Endothelial cell of umbilical vein (primary cell): ENCODE data around the gene POLR1C. TPM values are rescaled to one million over a fixed set of nuclear protein-coding genes. Genes with fewer than 3 reads are reported as not detected.

Experiments used
- BruUV-seq: library from RNA; stranded (reverse); fragments of 400-500 nt; replicated peaks from 2 replicates; lab custom pipeline; 2021; lab: Mats Ljungman, UMichigan
- CTCF ChIA-PET: fragments of 300-600, 350-600 bp; sonication (Branson Sonifier 250); formaldehyde crosslinking; loops from one replicate; lab custom pipeline; 2021; ENCODE audit warnings: antibody characterized with exemption, inconsistent platforms; lab: Charles Lee
- POLR2A ChIA-PET: fragments of 300-600, 350-600 bp; sonication (Branson Sonifier 250); formaldehyde crosslinking; loops from one replicate; lab custom pipeline; 2021; ENCODE audit warnings: antibody characterized with exemption, inconsistent platforms; lab: Charles Lee
- DNase-seq: peaks from one replicate; pipeline ENCODE4 v3.0.0-alpha.2; 2011; ENCODE audit warnings: low read depth, low spot score
- FAIRE-seq: peaks from 2 replicates; lab custom pipeline; 2011; peaks lifted over from hg19 to GRCh38; lab: Jason Lieb, UNC
- H2AFZ ChIP-seq: 2 replicates; pipeline ENCODE4 v1.6.0; 2012; ENCODE audit warnings: low read depth, low read length, control low read depth, inconsistent platforms
- H3K27ac ChIP-seq: 2 replicates; pipeline ENCODE4 v1.5.1; 2011; ENCODE audit warnings: low read depth, mild to moderate bottlenecking, control low read depth, low read length, moderate library complexity; ENCODE audit not compliant: insufficient read depth
- H3K27me3 ChIP-seq, 2 experiments: 2 replicates each; pipeline versions ENCODE4 v1.6.0 to v1.6.1; 2011; ENCODE audit warnings: low read length in 2 of 2, mixed read lengths in 1 of 2; ENCODE audit not compliant: control insufficient read depth in 2 of 2, insufficient read depth in 2 of 2
- H3K36me3 ChIP-seq, 2 experiments: 2 replicates in 1 of 2; 3 replicates in 1 of 2; pipeline ENCODE4 v1.5.1; 2011; ENCODE audit warnings: low read length in 2 of 2, mild to moderate bottlenecking in 1 of 2, moderate library complexity in 1 of 2; ENCODE audit not compliant: control insufficient read depth in 2 of 2, insufficient read depth in 2 of 2; ENCODE audit errors: extremely low read depth in 1 of 2
- H3K4me1 ChIP-seq: 3 replicates; pipeline ENCODE4 v1.5.1; 2011; ENCODE audit warnings: mild to moderate bottlenecking, low read length; ENCODE audit not compliant: control insufficient read depth, insufficient read depth; ENCODE audit errors: extremely low read depth
- H3K4me2 ChIP-seq: 2 replicates; pipeline ENCODE4 v1.6.1; 2011; ENCODE audit warnings: low read length, control low read depth, mixed read lengths; ENCODE audit not compliant: insufficient read depth
- H3K4me3 ChIP-seq, 3 experiments: fragments of 200-600 bp in 1 of 3; sonication (generic), shearing (Covaris generic) in 1 of 3; replicated peaks in 1 of 3; 2 replicates each; pipeline ENCODE4 v1.5.1; 2011 to 2016; ENCODE audit warnings: control low read depth in 3 of 3, low read length in 3 of 3, mild to moderate bottlenecking in 2 of 3, inconsistent platforms in 1 of 3, low read depth in 1 of 3, moderate library complexity in 1 of 3; ENCODE audit not compliant: insufficient read depth in 1 of 3
- H3K79me2 ChIP-seq: 2 replicates; pipeline ENCODE4 v1.6.0; 2012; ENCODE audit warnings: low read length, inconsistent platforms; ENCODE audit not compliant: control insufficient read depth, insufficient read depth
- H3K9ac ChIP-seq: replicated peaks from 2 replicates; pipeline ENCODE3; 2011; ENCODE audit warnings: low read length, control low read depth; ENCODE audit not compliant: insufficient read depth; ENCODE audit errors: extremely low read depth
- H3K9me1 ChIP-seq: replicated peaks from 3 replicates; pipeline ENCODE4 v1.6.0; 2011; ENCODE audit warnings: mild to moderate bottlenecking, low read length; ENCODE audit not compliant: control insufficient read depth, insufficient read depth; ENCODE audit errors: extremely low read depth
- H3K9me3 ChIP-seq: replicated peaks from 2 replicates; pipeline ENCODE4 v1.5.1; 2012; ENCODE audit warnings: low read length, inconsistent platforms; ENCODE audit not compliant: control insufficient read depth, insufficient read depth
- H4K20me1 ChIP-seq: replicated peaks from 2 replicates; pipeline ENCODE3; 2011; ENCODE audit warnings: mild to moderate bottlenecking, low read length; ENCODE audit not compliant: control insufficient read depth, insufficient read depth; ENCODE audit errors: extremely low read depth
- EZH2 ChIP-seq: IDR thresholded peaks from 2 replicates; pipeline ENCODE4 v1.6.1; 2012; ENCODE audit warnings: borderline replicate concordance, low read depth, mild to moderate bottlenecking, moderate library complexity, low read length, inconsistent platforms; ENCODE audit not compliant: severe bottlenecking
- FOS ChIP-seq: IDR thresholded peaks from 2 replicates; pipeline ENCODE4 v1.6.1; 2011; ENCODE audit warnings: mild to moderate bottlenecking, low read length, moderate library complexity, borderline replicate concordance; ENCODE audit not compliant: insufficient read depth
- GATA2 ChIP-seq: IDR thresholded peaks from 2 replicates; pipeline ENCODE4 v1.7.0; 2011; ENCODE audit warnings: low read depth, mild to moderate bottlenecking, moderate library complexity, mixed read lengths, low read length; ENCODE audit not compliant: insufficient read length, insufficient read depth
- JUN ChIP-seq: IDR thresholded peaks from 2 replicates; pipeline ENCODE4 v1.6.1; 2011; ENCODE audit warnings: borderline replicate concordance, low read depth; ENCODE audit not compliant: insufficient read length, insufficient read depth
- MYC ChIP-seq: IDR thresholded peaks from one replicate; pipeline ENCODE4 v1.6.1; 2011; ENCODE audit warnings: mild to moderate bottlenecking, low read depth, low read length
- POLR2A ChIP-seq: IDR thresholded peaks from 2 replicates; pipeline ENCODE4 v1.6.1; 2012; ENCODE audit warnings: low read depth, mild to moderate bottlenecking, control low read depth, low read length
- POLR2AphosphoS5 ChIP-seq: IDR thresholded peaks from 2 replicates; pipeline ENCODE4 v1.6.1; 2012; ENCODE audit warnings: low read depth, mild to moderate bottlenecking, control low read depth, low read length, moderate library complexity; ENCODE audit not compliant: insufficient read depth
- dilution Hi-C: fragments of 300-500 bp; cut with MboI; formaldehyde crosslinking; loops from one replicate; pipeline ENCODE4 v1.15.0; 2019; ENCODE audit warnings: low sequenced_read_pairs; ENCODE audit not compliant: extremely low pct_ligation_motif_present
- intact Hi-C: fragments of 100-400 bp; cut with micrococcal nuclease; formaldehyde crosslinking; loops from one replicate; pipeline ENCODE4 v1.10.0; 2022
- polyA plus RNA-seq, 4 experiments: library from polyadenylated mRNA; depleted of rRNA in 3 of 4; stranded (reverse) in 3 of 4; unstranded in 1 of 4; fragments of >200 nt; gene quantifications; 2 replicates each; pipeline versions ENCODE4 v1.2.1 to v1.2.3, GENCODE V29; 2011 to 2012; ENCODE audit warnings: missing spikeins in 1 of 4
- total RNA-seq: library from RNA; stranded (reverse); gene quantifications from 2 replicates; pipeline ENCODE4 v1.2.3, GENCODE V29; 2021
- TF ChIP-seq, protein P1 (sequence below), 2 donors: IDR thresholded peaks; 1 replicate in 1 of 2; 2 replicates in 1 of 2; pipeline ENCODE4 v1.5.1; 2011; ENCODE audit warnings: low read length in 2 of 2, mild to moderate bottlenecking in 2 of 2, moderate library complexity in 2 of 2, control low read depth in 1 of 2, inconsistent platforms in 1 of 2, low read depth in 1 of 2; ENCODE audit not compliant: insufficient read depth in 1 of 2; ENCODE audit errors: extremely low read depth in 1 of 2
- TF ChIP-seq, protein P2 (sequence below): IDR thresholded peaks from 2 replicates; pipeline ENCODE4 v1.6.1; 2011; ENCODE audit not compliant: insufficient read depth, insufficient read length

The POLR1C gene
- total and polyA plus RNA-seq, 2 donors (not counting 3 experiments of a cell fraction or from before 2014, with no cell fraction given), result 39.8 to 46.0 TPM

DNA sequence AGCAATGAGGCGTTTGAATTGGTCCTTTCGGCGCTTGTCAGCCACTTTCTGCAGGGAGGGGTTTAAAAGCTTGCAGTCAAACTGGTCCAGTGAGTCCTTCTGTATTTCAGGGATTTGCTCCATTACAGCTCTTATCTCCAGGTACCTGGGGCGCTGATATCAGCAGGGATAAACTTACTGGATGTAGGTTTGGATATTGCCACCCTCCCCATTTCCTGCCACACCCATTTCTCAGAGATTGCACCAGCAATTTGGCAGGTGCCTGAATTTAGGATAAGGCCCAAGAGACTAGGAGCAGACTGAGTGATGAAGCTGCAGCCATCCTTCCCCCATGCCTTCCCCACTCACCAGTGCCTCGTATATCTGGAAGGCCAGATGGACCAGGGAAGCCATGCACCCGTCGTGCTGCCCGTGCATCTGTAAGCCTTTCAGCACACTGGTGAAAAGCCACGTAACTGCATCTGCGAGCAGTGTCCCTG is 7.6 kb downstream of the POLR1C start:
- ChIA-PET POLR2A (no interaction called here), CTCF (no interaction called here)
- Histone ChIP-seq H2AFZ (no peak overlapping the region), H3K27me3 (no peaks in the 10 kb centered on the region), H3K9me1 (no peaks in the 10 kb centered on the region), H3K4me3 (no peak overlapping the region), H3K9ac (no peak overlapping the region), H4K20me1 (no peaks in the 10 kb centered on the region), H3K36me3 (peaks cover 31 to 57% of the 10 kb centered on the region in 2 experiments), H3K4me2 (no peak overlapping the region), H3K79me2 (peaks cover 2% of the 10 kb centered on the region), H3K4me1 (no peaks in the 10 kb centered on the region), H3K9me3 (no peaks in the 10 kb centered on the region), H3K27ac (no peak overlapping the region)
- intact Hi-C loops (no loop called here), dilution Hi-C loops (no loop called here)
- TF ChIP-seq FOS (no peak), JUN (no peak), MYC (no peak)
- DNase-seq (no peak), FAIRE-seq (no peak)
- no TSS peak for BruUV-seq

- H3K9me1 ChIP-seq, result no peaks in the 10 kb centered on the region
- peaks cover 7 to 21% of the 10 kb centered on the region in 2 experiments for H3K36me3 ChIP-seq
- H4K20me1 ChIP-seq, result no peaks in the 10 kb centered on the region
- no peaks in the 10 kb centered on the region for H3K4me1 ChIP-seq
- DNase-seq, result no peak
- H3K4me3 ChIP-seq, result no peak overlapping the region
- no peak overlapping the region for H3K27ac ChIP-seq
- H3K9ac ChIP-seq, result no peak overlapping the region
- H2AFZ ChIP-seq, result no peak overlapping the region
- CTCF ChIA-PET, result no interaction called here
- no peak for FAIRE-seq
- dilution Hi-C loops (no loop called here), intact Hi-C loops (no loop called here)
- no peaks in the 10 kb centered on the region for H3K9me3 ChIP-seq
- POLR2A ChIA-PET, result interaction anchor here (0.6 kb wide), 1 partner anchor 63 kb away, joined by 3 read pairs; no protein-coding TSS in a partner anchor
- no peaks in the 10 kb centered on the region for H3K27me3 ChIP-seq
- H3K4me2 ChIP-seq, result no peak overlapping the region
- no TSS peak for BruUV-seq
- H3K79me2 ChIP-seq, result no peaks in the 10 kb centered on the region
- TF ChIP-seq MYC (no peak), EZH2 (no peak), POLR2AphosphoS5 (no peak), FOS (no peak), JUN (no peak), POLR2A (no peak), GATA2 (no peak)
- TF ChIP-seq, protein P1, sequence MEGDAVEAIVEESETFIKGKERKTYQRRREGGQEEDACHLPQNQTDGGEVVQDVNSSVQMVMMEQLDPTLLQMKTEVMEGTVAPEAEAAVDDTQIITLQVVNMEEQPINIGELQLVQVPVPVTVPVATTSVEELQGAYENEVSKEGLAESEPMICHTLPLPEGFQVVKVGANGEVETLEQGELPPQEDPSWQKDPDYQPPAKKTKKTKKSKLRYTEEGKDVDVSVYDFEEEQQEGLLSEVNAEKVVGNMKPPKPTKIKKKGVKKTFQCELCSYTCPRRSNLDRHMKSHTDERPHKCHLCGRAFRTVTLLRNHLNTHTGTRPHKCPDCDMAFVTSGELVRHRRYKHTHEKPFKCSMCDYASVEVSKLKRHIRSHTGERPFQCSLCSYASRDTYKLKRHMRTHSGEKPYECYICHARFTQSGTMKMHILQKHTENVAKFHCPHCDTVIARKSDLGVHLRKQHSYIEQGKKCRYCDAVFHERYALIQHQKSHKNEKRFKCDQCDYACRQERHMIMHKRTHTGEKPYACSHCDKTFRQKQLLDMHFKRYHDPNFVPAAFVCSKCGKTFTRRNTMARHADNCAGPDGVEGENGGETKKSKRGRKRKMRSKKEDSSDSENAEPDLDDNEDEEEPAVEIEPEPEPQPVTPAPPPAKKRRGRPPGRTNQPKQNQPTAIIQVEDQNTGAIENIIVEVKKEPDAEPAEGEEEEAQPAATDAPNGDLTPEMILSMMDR (IDR thresholded peaks at IDR 0.05; ENCODE audit: extremely low read depth in 1 of 2, insufficient read depth in 1 of 2, low read depth in 1 of 2, low read length in 2 of 2), result no peak
- TF ChIP-seq, protein P2, sequence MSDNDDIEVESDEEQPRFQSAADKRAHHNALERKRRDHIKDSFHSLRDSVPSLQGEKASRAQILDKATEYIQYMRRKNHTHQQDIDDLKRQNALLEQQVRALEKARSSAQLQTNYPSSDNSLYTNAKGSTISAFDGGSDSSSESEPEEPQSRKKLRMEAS, result no peak
Observed at GRCh38 chr6:43532201-43532600, 15.3 kb downstream of the POLR1C start.
